B cell (primary cell): ENCODE data around the gene SMNDC1.

ENCODE experiments used
- CTCF ChIP-seq: fragments of 200-600 bp; IDR thresholded peaks from one replicate; pipeline ENCODE4 v1.8.0; 2022; ENCODE audit warnings: antibody characterized with exemption, mild to moderate bottlenecking
- EZH2 ChIP-seq: IDR thresholded peaks from 2 replicates; pipeline ENCODE4 v1.6.1; 2012; ENCODE audit warnings: borderline replicate concordance, low read depth, mild to moderate bottlenecking, moderate library complexity, low read length; ENCODE audit not compliant: insufficient read depth, poor library complexity, severe bottlenecking

- TF ChIP-seq CTCF, result no peak
- no peak for TF ChIP-seq EZH2
These were observed 48.8 kb upstream of the SMNDC1 start for GRCh38 chr10:110353244-110354119.
